K562 (cell line): ENCODE data around the gene MTMR3. TPM values are rescaled to one million over a fixed set of nuclear protein-coding genes. Genes with fewer than 3 reads are reported as not detected.

Experiments
- ATAC-seq: fragments of 200-7000 bp; cut with Tn5 transposase; 3 replicates; pipeline ENCODE4 v1.9.1; 2020; ENCODE audit warnings: moderate library complexity
- BruUV-seq: library from RNA; stranded (reverse); fragments of 400-500 nt; replicated peaks from 2 replicates; lab custom pipeline; 2021; lab: Mats Ljungman, UMichigan
- CTCF ChIA-PET: fragments of 300-600 bp; formaldehyde crosslinking; extraction: SDS; loops from one replicate; lab custom pipeline; 2021; ENCODE audit warnings: low intra/inter-chr PET ratio; lab: Yijun Ruan, JAX
- POLR2A ChIA-PET: fragments of 300-600, 350-650 bp; sonication (Branson Sonifier 250); formaldehyde crosslinking; extraction: SDS; loops from one replicate; lab custom pipeline; 2021; ENCODE audit warnings: antibody characterized with exemption, inconsistent platforms; lab: Yijun Ruan, JAX
- DNase-seq, 4 experiments: peaks; one replicate each; pipeline versions ENCODE4 v3.0.0 to v3.0.0-alpha.2; 2011 to 2018; ENCODE audit warnings: low spot score in 3 of 4, mixed read lengths in 3 of 4; ENCODE audit errors: extremely low read depth in 1 of 4
- FAIRE-seq: peaks from 2 replicates; lab custom pipeline; 2011; peaks lifted over from hg19 to GRCh38; lab: Jason Lieb, UNC
- H2AFZ ChIP-seq: 2 replicates; pipeline ENCODE4 v1.6.0; 2011; ENCODE audit warnings: low read depth, low read length, control low read depth, inconsistent platforms
- H3K27ac ChIP-seq: fragments of 200-600 bp; 3 replicates; pipeline ENCODE4 v1.8.0; 2011; ENCODE audit warnings: low read depth, mild to moderate bottlenecking, control low read depth, inconsistent platforms, low read length, moderate library complexity, mixed read lengths; ENCODE audit errors: extremely low read depth
- H3K27me3 ChIP-seq, 2 experiments: fragments of 300-600 bp in 1 of 2; 2 replicates in 1 of 2; 3 replicates in 1 of 2; pipeline versions ENCODE4 v1.6.0 to v1.8.0; 2011; ENCODE audit warnings: inconsistent platforms in 2 of 2, low read length in 2 of 2, mild to moderate bottlenecking in 1 of 2, mixed read lengths in 1 of 2, moderate library complexity in 1 of 2; ENCODE audit not compliant: control insufficient read depth in 2 of 2, insufficient read depth in 2 of 2
- H3K36me3 ChIP-seq: fragments of 300-600 bp; 3 replicates; pipeline ENCODE4 v1.8.0; 2011; ENCODE audit warnings: mild to moderate bottlenecking, low read length, inconsistent platforms; ENCODE audit not compliant: control insufficient read depth, insufficient read depth
- H3K4me1 ChIP-seq, 2 experiments: fragments of 200-600 bp in 1 of 2; replicated peaks in 1 of 2; 2 replicates in 1 of 2; 3 replicates in 1 of 2; pipeline versions ENCODE4 v1.5.1 to v1.8.0; 2011; ENCODE audit warnings: inconsistent platforms in 2 of 2, low read length in 2 of 2, mild to moderate bottlenecking in 1 of 2, mixed read lengths in 1 of 2, moderate library complexity in 1 of 2; ENCODE audit not compliant: control insufficient read depth in 2 of 2, insufficient read depth in 2 of 2
- H3K4me2 ChIP-seq: 2 replicates; pipeline ENCODE4 v1.6.1; 2011; ENCODE audit warnings: low read length, control low read depth, inconsistent platforms, mixed read lengths; ENCODE audit not compliant: insufficient read depth
- H3K4me3 ChIP-seq: fragments of 200-600 bp; sonication (generic), shearing (Covaris generic); 2 replicates; pipeline ENCODE4 v1.5.1; 2016; ENCODE audit warnings: control low read depth, inconsistent platforms
- H3K79me2 ChIP-seq: fragments of 200-600 bp; 3 replicates; pipeline ENCODE4 v1.8.0; 2011; ENCODE audit warnings: low read length, inconsistent platforms; ENCODE audit not compliant: control insufficient read depth, insufficient read depth
- H3K9ac ChIP-seq, 2 experiments: 2 replicates each; pipeline versions ENCODE4 v1.6.0 to v1.6.1; 2011; ENCODE audit warnings: low read depth in 2 of 2, low read length in 2 of 2, control low read depth in 1 of 2, inconsistent platforms in 1 of 2, mild to moderate bottlenecking in 1 of 2, mixed read lengths in 1 of 2; ENCODE audit not compliant: insufficient read depth in 1 of 2
- H3K9me1 ChIP-seq: one replicate; pipeline ENCODE4 v1.6.0; 2011; ENCODE audit warnings: inconsistent platforms, mild to moderate bottlenecking, low read length, moderate library complexity; ENCODE audit not compliant: control insufficient read depth, insufficient read depth
- H3K9me3 ChIP-seq: replicated peaks from 2 replicates; pipeline ENCODE4 v1.5.1; 2011; ENCODE audit warnings: low read depth, low read length, inconsistent platforms; ENCODE audit not compliant: control insufficient read depth, insufficient read depth
- H4K20me1 ChIP-seq: replicated peaks from 2 replicates; pipeline ENCODE4 v1.6.1; 2011; ENCODE audit warnings: low read length, inconsistent platforms, mixed read lengths; ENCODE audit not compliant: control insufficient read depth, insufficient read depth
- C11orf30 ChIP-seq: fragments of 450-650 bp; IDR thresholded peaks from 2 replicates; pipeline ENCODE4 v1.6.1; 2016; ENCODE audit warnings: low read depth, mild to moderate bottlenecking
- CLOCK ChIP-seq: fragments of 250-450 bp; sonication (Bioruptor Pico); IDR thresholded peaks from 2 replicates; pipeline ENCODE4 v1.4.0; 2020; ENCODE audit warnings: mild to moderate bottlenecking, moderate library complexity, borderline replicate concordance
- FOSL1 ChIP-seq: fragments of 200-800 bp; sonication (Bioruptor generic); conservative IDR thresholded peaks from 2 replicates; pipeline ENCODE4 v1.6.1; 2016; ENCODE audit warnings: missing genetic modification characterization, missing compliant biosample characterization
- MAFF ChIP-seq: IDR thresholded peaks from 2 replicates; pipeline ENCODE4 v1.6.1; 2012; ENCODE audit warnings: low read length, improper control_type of control experiment
- MAFG ChIP-seq: fragments of 450-650 bp; conservative IDR thresholded peaks from 2 replicates; pipeline ENCODE4 v1.6.1; 2016; ENCODE audit warnings: missing genetic modification characterization, missing compliant biosample characterization
- MAFK ChIP-seq: IDR thresholded peaks from 2 replicates; pipeline ENCODE4 v1.6.1; 2011; ENCODE audit warnings: low read length, improper control_type of control experiment
- RBM34 ChIP-seq: fragments of 200-400 bp; formaldehyde crosslinking; IDR thresholded peaks from 2 replicates; pipeline ENCODE4 v1.6.1; 2018; ENCODE audit warnings: low read length, borderline replicate concordance; ENCODE audit not compliant: insufficient read depth
- SMAD2 ChIP-seq: fragments of 150-350 bp; IDR thresholded peaks from 2 replicates; pipeline ENCODE4 v1.6.1; 2014; ENCODE audit warnings: low read depth, mild to moderate bottlenecking, low read length
- ZNF316 ChIP-seq: fragments of 450-650 bp; IDR thresholded peaks from 2 replicates; pipeline ENCODE4 v1.6.1; 2016
- ZNF584 ChIP-seq: fragments of 200-800 bp; sonication (Bioruptor generic); IDR thresholded peaks from 2 replicates; pipeline ENCODE4 v1.6.1; 2016; ENCODE audit warnings: low read depth, mild to moderate bottlenecking, missing genetic modification characterization, missing compliant biosample characterization
- ZNF668 ChIP-seq: fragments of 250-450 bp; sonication (Bioruptor Pico); IDR thresholded peaks from 2 replicates; pipeline ENCODE4 v1.8.0; 2022; ENCODE audit warnings: mild to moderate bottlenecking, inconsistent platforms
- WGBS: fragments of 100-300 bp; shearing (Covaris generic); methylation state at CpG from one replicate; pipeline ENCODE4 v1.1.6; 2016; ENCODE audit warnings: low coverage, mixed read lengths; ENCODE audit not compliant: insufficient coverage; ENCODE audit errors: missing lambda C conversion rate; 5-methylcytosine and 5-hydroxymethylcytosine counted together
- in situ Hi-C: fragments of 300-500 bp; cut with MboI; formaldehyde crosslinking; loops from 4 replicates; pipeline ENCODE4 v1.15.0; 2018; ENCODE audit warnings: inconsistent platforms, mixed read lengths
- intact Hi-C: fragments of 100-400 bp; cut with micrococcal nuclease; formaldehyde crosslinking; loops from 2 replicates; pipeline ENCODE4 v1.14.2; 2022
- polyA plus RNA-seq, 8 experiments: library from polyadenylated mRNA; depleted of rRNA in 4 of 8; stranded (reverse) in 5 of 8; unstranded in 3 of 8; fragments of >200 nt; fragmentation: Nextera tagmentation in 2 of 8; fragmentation: Illumina TruSeq in 1 of 8; extraction: Ambion mirVana in 2 of 8; extraction: Trizol in 1 of 8; gene quantifications; 2 replicates each; pipeline versions ENCODE4 v1.2.1 to v1.2.3, GENCODE V29; 2011 to 2014; ENCODE audit warnings: inconsistent platforms in 1 of 8, missing spikeins in 1 of 8
- total RNA-seq, 7 experiments: library from RNA; depleted of rRNA in 6 of 7; stranded (reverse); fragments of >200 nt in 6 of 7; fragmentation: Illumina TruSeq in 2 of 7; extraction: Trizol in 2 of 7; gene quantifications; 2 replicates each; pipeline versions ENCODE4 v1.2.1 to v1.2.3, GENCODE V29; 2011 to 2021; ENCODE audit warnings: low replicate concordance in 1 of 7
- TF ChIP-seq, protein P1 (sequence below): IDR thresholded peaks from 2 replicates; pipeline ENCODE4 v1.6.1; 2016; ENCODE audit warnings: missing genetic modification characterization, missing compliant biosample characterization
- TF ChIP-seq, protein P2 (sequence below), 2 experiments: fragments of 250-450 bp in 1 of 2; fragments of 450-650 bp in 1 of 2; sonication (Bioruptor Pico) in 1 of 2; IDR thresholded peaks; 2 replicates each; pipeline versions ENCODE4 v1.6.1 to v1.8.0; 2016 to 2021; ENCODE audit warnings: mild to moderate bottlenecking in 2 of 2, moderate library complexity in 2 of 2, missing compliant biosample characterization in 1 of 2, missing genetic modification characterization in 1 of 2

The MTMR3 gene
- total and polyA plus RNA-seq, 9 of the 15 experiments (the other 6 are each of a cell fraction or from before 2014, with no cell fraction given): 1.6 to 13.7 (median 7.9) TPM

GRCh38 chr22:30002861-30003486, 120.0 kb downstream of the MTMR3 start:
- no peak overlapping the region for H3K4me2 ChIP-seq
- no peaks in the 10 kb centered on the region for H3K9me1 ChIP-seq
- no peak for TF ChIP-seq CLOCK (CRISPR knock-in tag)
- no peak for TF ChIP-seq SMAD2
- TF ChIP-seq ZNF316: peak; percentile 88
- peak; percentile 75 for TF ChIP-seq C11orf30
- TF ChIP-seq FOSL1 (tag): no peak
- peak; percentile 74 for TF ChIP-seq MAFK
- TF ChIP-seq MAFG: peak; percentile 74
- no peak for TF ChIP-seq ZNF668
- no peak for TF ChIP-seq RBM34
- TF ChIP-seq, protein P1, sequence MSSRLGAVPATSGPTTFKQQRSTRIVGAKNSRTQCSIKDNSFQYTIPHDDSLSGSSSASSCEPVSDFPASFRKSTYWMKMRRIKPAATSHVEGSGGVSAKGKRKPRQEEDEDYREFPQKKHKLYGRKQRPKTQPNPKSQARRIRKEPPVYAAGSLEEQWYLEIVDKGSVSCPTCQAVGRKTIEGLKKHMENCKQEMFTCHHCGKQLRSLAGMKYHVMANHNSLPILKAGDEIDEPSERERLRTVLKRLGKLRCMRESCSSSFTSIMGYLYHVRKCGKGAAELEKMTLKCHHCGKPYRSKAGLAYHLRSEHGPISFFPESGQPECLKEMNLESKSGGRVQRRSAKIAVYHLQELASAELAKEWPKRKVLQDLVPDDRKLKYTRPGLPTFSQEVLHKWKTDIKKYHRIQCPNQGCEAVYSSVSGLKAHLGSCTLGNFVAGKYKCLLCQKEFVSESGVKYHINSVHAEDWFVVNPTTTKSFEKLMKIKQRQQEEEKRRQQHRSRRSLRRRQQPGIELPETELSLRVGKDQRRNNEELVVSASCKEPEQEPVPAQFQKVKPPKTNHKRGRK (tag): no peak
- no peak for TF ChIP-seq ZNF584
- TF ChIP-seq, protein P2, sequence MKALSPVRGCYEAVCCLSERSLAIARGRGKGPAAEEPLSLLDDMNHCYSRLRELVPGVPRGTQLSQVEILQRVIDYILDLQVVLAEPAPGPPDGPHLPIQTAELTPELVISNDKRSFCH (CRISPR knock-in tag; IDR thresholded peaks at IDR 0.05): no peak
- TF ChIP-seq, protein P2 (tag; IDR thresholded peaks at IDR 0.05): no peak
- peak; percentile 65 for TF ChIP-seq MAFF
- ChIA-PET POLR2A (interaction anchor here (0.7 to 0.9 kb wide), 2 partner anchors 44 to 301 kb away, joined by 3 read pairs; no protein-coding TSS in a partner anchor), CTCF (no interaction called here)
- H3K36me3 ChIP-seq: peaks cover 23% of the 10 kb centered on the region; the same call in 2 of the 3 replicates
- intact Hi-C loops (no loop called here), in situ Hi-C loops (loop anchor here (10.0 kb wide), 2 partner anchors 188 to 358 kb away; no protein-coding TSS in a partner anchor)
- WGBS: 53% methylated on average over 4 of the region's 4 CpGs
- H4K20me1 ChIP-seq: no peaks in the 10 kb centered on the region
- H3K79me2 ChIP-seq: no peaks in the 10 kb centered on the region
- no peak overlapping the region for H3K4me3 ChIP-seq
- BruUV-seq: no TSS peak
- no peaks in the 10 kb centered on the region for H3K27me3 ChIP-seq
- FAIRE-seq (no peak), ATAC-seq (no peak), DNase-seq (no peak)
- no peak overlapping the region for H3K9ac ChIP-seq
- H2AFZ ChIP-seq: no peak overlapping the region
- no peak overlapping the region for H3K27ac ChIP-seq
- no peaks in the 10 kb centered on the region for H3K9me3 ChIP-seq
- no peaks in the 10 kb centered on the region for H3K4me1 ChIP-seq
